Neuronal stem cell (in vitro differentiated cells): ENCODE data around the gene CREB1.

Source experiments
- DNase-seq: peaks from one replicate; pipeline ENCODE4 v3.0.0-alpha.2; 2013; ENCODE audit warnings: low spot score
- H2AFZ ChIP-seq: one replicate; pipeline ENCODE4 v1.6.1; 2013; ENCODE audit warnings: mild to moderate bottlenecking, low read length, inconsistent platforms
- H2AK5ac ChIP-seq: 2 replicates; pipeline ENCODE4 v1.6.1; 2013; ENCODE audit warnings: low read depth, mild to moderate bottlenecking, inconsistent platforms, low read length, moderate library complexity, mixed read lengths
- H2BK120ac ChIP-seq: 2 replicates; pipeline ENCODE4 v1.6.1; 2013; ENCODE audit warnings: low read depth, mild to moderate bottlenecking, inconsistent platforms, low read length, moderate library complexity, mixed read lengths
- H2BK12ac ChIP-seq: one replicate; pipeline ENCODE4 v1.6.1; 2013; ENCODE audit warnings: low read length, inconsistent platforms
- H2BK15ac ChIP-seq: 2 replicates; pipeline ENCODE4 v1.6.1; 2013; ENCODE audit warnings: mild to moderate bottlenecking, low read length, inconsistent platforms, mixed read lengths
- H2BK5ac ChIP-seq: one replicate; pipeline ENCODE4 v1.6.1; 2013; ENCODE audit warnings: inconsistent platforms, mild to moderate bottlenecking, low read length, moderate library complexity
- H3K14ac ChIP-seq: one replicate; pipeline ENCODE4 v1.6.1; 2013; ENCODE audit warnings: low read length, inconsistent platforms
- H3K18ac ChIP-seq: 2 replicates; pipeline ENCODE4 v1.6.1; 2013; ENCODE audit warnings: low read length, inconsistent platforms
- H3K23ac ChIP-seq: 2 replicates; pipeline ENCODE4 v1.6.1; 2013; ENCODE audit warnings: low read depth, mild to moderate bottlenecking, mixed read lengths, low read length, inconsistent platforms; ENCODE audit not compliant: poor library complexity
- H3K27ac ChIP-seq: replicated peaks from 3 replicates; pipeline ENCODE4 v1.5.1; 2013; ENCODE audit warnings: low read length, inconsistent platforms
- H3K27me3 ChIP-seq, 3 experiments: 2 replicates each; pipeline ENCODE4 v1.6.1; 2013; ENCODE audit warnings: low read length in 3 of 3, mild to moderate bottlenecking in 2 of 3, inconsistent platforms in 1 of 3, low read depth in 1 of 3, mixed read lengths in 1 of 3, moderate library complexity in 1 of 3; ENCODE audit not compliant: control insufficient read depth in 3 of 3, insufficient read depth in 3 of 3
- H3K36me3 ChIP-seq, 2 donors: replicated peaks in 1 of 2; 2 replicates each; pipeline ENCODE4 v1.6.1; 2013; ENCODE audit warnings: low read length in 2 of 2; ENCODE audit not compliant: control insufficient read depth in 2 of 2, insufficient read depth in 2 of 2
- H3K4ac ChIP-seq: 2 replicates; pipeline ENCODE4 v1.6.1; 2013; ENCODE audit warnings: inconsistent platforms, mild to moderate bottlenecking, low read length, moderate library complexity
- H3K4me1 ChIP-seq, 2 donors: 1 replicate in 1 of 2; 2 replicates in 1 of 2; pipeline ENCODE4 v1.6.1; 2013; ENCODE audit warnings: low read length in 2 of 2, low read depth in 1 of 2; ENCODE audit not compliant: control insufficient read depth in 2 of 2, insufficient read depth in 1 of 2
- H3K4me2 ChIP-seq: one replicate; pipeline ENCODE4 v1.6.1; 2013; ENCODE audit warnings: mild to moderate bottlenecking, low read length, inconsistent platforms; ENCODE audit not compliant: insufficient read depth, poor library complexity, severe bottlenecking
- H3K4me3 ChIP-seq, 2 donors: 2 replicates each; pipeline ENCODE4 v1.5.1; 2013; ENCODE audit warnings: low read length in 2 of 2, mild to moderate bottlenecking in 2 of 2, inconsistent platforms in 1 of 2, moderate library complexity in 1 of 2
- H3K79me1 ChIP-seq: one replicate; pipeline ENCODE4 v1.6.1; 2013; ENCODE audit warnings: low read depth, mild to moderate bottlenecking, inconsistent platforms, low read length, moderate library complexity
- H3K9ac ChIP-seq: one replicate; pipeline ENCODE4 v1.6.1; 2013; ENCODE audit warnings: mild to moderate bottlenecking, low read depth, low read length, inconsistent platforms; ENCODE audit not compliant: poor library complexity
- H3K9me3 ChIP-seq, 2 donors: replicated peaks in 1 of 2; 2 replicates each; pipeline versions ENCODE3 to v1.6.1; 2013; ENCODE audit warnings: low read length in 2 of 2, mild to moderate bottlenecking in 2 of 2, inconsistent platforms in 1 of 2, low read depth in 1 of 2, mixed read lengths in 1 of 2, moderate library complexity in 1 of 2; ENCODE audit not compliant: control insufficient read depth in 2 of 2, insufficient read depth in 1 of 2
- H4K8ac ChIP-seq: one replicate; pipeline ENCODE4 v1.6.1; 2013; ENCODE audit warnings: low read depth, mild to moderate bottlenecking, inconsistent platforms, low read length, moderate library complexity
- H4K91ac ChIP-seq: one replicate; pipeline ENCODE4 v1.6.1; 2013; ENCODE audit warnings: low read length, low read depth, mild to moderate bottlenecking, inconsistent platforms; ENCODE audit not compliant: poor library complexity
- WGBS, 2 donors: extraction: QIAGEN DNeasy Blood & Tissue Kit; methylation state at CpG; one replicate each; pipeline ENCODE4 v1.1.7; 2013; ENCODE audit warnings: missing lambda C conversion rate in 2 of 2, mixed read lengths in 1 of 2; ENCODE audit not compliant: insufficient read length in 2 of 2, insufficient replicate concordance in 1 of 2; ENCODE audit errors: extremely low coverage in 2 of 2; 5-methylcytosine and 5-hydroxymethylcytosine counted together

The CREB1 gene

GRCh38 chr2:207614824-207615223, 85.1 kb downstream of the CREB1 start:
- no peaks in the 10 kb centered on the region for H3K27me3 ChIP-seq
- no peak overlapping the region for H2BK12ac ChIP-seq
- H2BK120ac ChIP-seq: no peak overlapping the region
- no peak overlapping the region for H3K18ac ChIP-seq
- no peak overlapping the region for H3K23ac ChIP-seq
- H4K91ac ChIP-seq: no peak overlapping the region
- H3K9ac ChIP-seq: no peak overlapping the region
- no peak overlapping the region for H3K14ac ChIP-seq
- peaks cover 22 to 70% of the 10 kb centered on the region in 2 donors for H3K36me3 ChIP-seq
- no peak overlapping the region for H3K4me3 ChIP-seq
- no peak overlapping the region for H2AFZ ChIP-seq
- H3K9me3 ChIP-seq: no peaks in the 10 kb centered on the region
- H2AK5ac ChIP-seq: no peak overlapping the region
- no peak overlapping the region for H3K27ac ChIP-seq
- no CpG with 5 or more reads among the region's 2 CpGs for WGBS, 2 donors
- no peak overlapping the region for H2BK5ac ChIP-seq
- H3K4ac ChIP-seq: no peak overlapping the region
- peaks cover 0 to 2% of the 10 kb centered on the region in 2 donors for H3K4me1 ChIP-seq
- no peak overlapping the region for H4K8ac ChIP-seq
- no peak overlapping the region for H2BK15ac ChIP-seq
- H3K79me1 ChIP-seq: no peaks in the 10 kb centered on the region
- no peak for DNase-seq
- no peak overlapping the region for H3K4me2 ChIP-seq

DNA sequence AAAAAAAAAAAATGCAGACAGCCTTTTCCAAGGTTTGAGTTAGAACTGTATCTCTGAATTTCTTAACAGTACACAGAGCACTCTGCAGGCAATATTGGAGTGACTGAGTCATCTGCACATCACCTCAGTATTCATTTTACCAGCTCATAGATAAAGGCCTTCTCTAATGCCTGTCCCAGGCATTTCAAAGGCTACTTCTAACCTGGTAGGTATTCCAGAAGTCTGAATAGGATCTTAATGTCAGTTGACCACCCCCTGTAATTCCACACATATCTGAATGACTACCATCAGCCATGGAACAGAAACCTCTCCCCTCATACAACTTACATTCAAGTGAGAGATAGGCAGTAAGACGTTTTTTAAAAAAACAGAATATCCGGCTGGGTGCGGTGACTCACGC, 86.4 kb downstream of the CREB1 start:
- Histone ChIP-seq H2AK5ac (no peak overlapping the region), H2BK120ac (no peak overlapping the region), H3K14ac (no peak overlapping the region), H2BK12ac (no peak overlapping the region), H3K23ac (no peak overlapping the region), H2AFZ (no peak overlapping the region), H3K9me3 (no peaks in the 10 kb centered on the region), H3K27me3 (no peaks in the 10 kb centered on the region), H3K4ac (no peak overlapping the region), H3K4me1 (peaks cover 0 to 2% of the 10 kb centered on the region in 2 donors), H3K9ac (no peak overlapping the region), H3K27ac (no peak overlapping the region), H3K36me3 (peaks cover 27 to 82% of the 10 kb centered on the region in 2 donors), H3K4me2 (no peak overlapping the region), H3K4me3 (no peak overlapping the region), H4K8ac (no peak overlapping the region), H3K79me1 (no peaks in the 10 kb centered on the region), H2BK5ac (no peak overlapping the region), H3K18ac (no peak overlapping the region), H2BK15ac (no peak overlapping the region), H4K91ac (no peak overlapping the region)
- DNase-seq: no peak
- no CpG with 5 or more reads among the region's 4 CpGs for WGBS, 2 donors

DNA sequence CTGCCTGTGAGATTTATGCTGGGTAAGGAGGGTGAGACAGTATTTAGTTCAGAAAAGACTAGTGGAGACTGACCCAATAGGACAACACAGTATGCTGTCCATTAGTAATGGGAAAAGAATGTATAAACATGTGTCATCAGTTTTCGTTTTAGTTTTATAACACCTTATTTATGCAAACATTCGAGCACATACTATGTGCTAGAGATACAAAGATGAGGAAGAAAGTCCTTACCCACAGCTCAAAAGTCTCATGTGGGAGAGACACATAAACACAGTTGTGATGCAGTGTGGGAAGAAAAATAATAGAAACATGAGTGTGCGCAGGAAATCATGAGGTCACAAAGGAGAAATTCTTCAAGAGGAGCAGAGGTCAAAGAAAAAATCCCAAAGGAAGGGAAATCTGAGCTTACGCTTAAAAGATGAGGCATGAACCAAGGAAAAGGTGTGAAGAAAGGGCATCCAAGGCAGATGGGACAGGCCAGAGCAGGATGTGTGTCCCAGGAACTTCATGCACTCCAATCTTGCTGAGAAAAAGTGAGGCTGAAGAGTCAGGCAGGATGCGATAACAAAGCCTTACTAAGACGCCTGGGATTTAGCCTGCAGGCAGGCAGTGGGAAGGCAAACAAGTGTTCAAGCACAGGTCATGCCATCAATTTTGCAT, 87.4 kb downstream of the CREB1 start:
- H3K23ac ChIP-seq: no peak overlapping the region
- DNase-seq: no peak
- no peak overlapping the region for H3K18ac ChIP-seq
- H2BK12ac ChIP-seq: no peak overlapping the region
- H3K4me2 ChIP-seq: no peak overlapping the region
- no peak overlapping the region for H4K91ac ChIP-seq
- H3K4me3 ChIP-seq: no peak overlapping the region
- H3K4me1 ChIP-seq: peaks cover 0 to 2% of the 10 kb centered on the region in 2 donors
- H2BK5ac ChIP-seq: no peak overlapping the region
- no peak overlapping the region for H4K8ac ChIP-seq
- no peak overlapping the region for H2BK120ac ChIP-seq
- peaks cover 0 to 2% (median 0%) of the 10 kb centered on the region in 3 experiments for H3K27me3 ChIP-seq
- H3K27ac ChIP-seq: no peak overlapping the region
- no CpG with 5 or more reads among the region's 6 CpGs for WGBS, 2 donors
- no peak overlapping the region for H2BK15ac ChIP-seq
- H2AK5ac ChIP-seq: no peak overlapping the region
- H3K79me1 ChIP-seq: no peaks in the 10 kb centered on the region
- no peaks in the 10 kb centered on the region for H3K9me3 ChIP-seq
- peaks cover 32 to 92% of the 10 kb centered on the region in 2 donors for H3K36me3 ChIP-seq
- no peak overlapping the region for H3K9ac ChIP-seq
- no peak overlapping the region for H3K4ac ChIP-seq
- no peak overlapping the region for H3K14ac ChIP-seq
- no peak overlapping the region for H2AFZ ChIP-seq

DNA sequence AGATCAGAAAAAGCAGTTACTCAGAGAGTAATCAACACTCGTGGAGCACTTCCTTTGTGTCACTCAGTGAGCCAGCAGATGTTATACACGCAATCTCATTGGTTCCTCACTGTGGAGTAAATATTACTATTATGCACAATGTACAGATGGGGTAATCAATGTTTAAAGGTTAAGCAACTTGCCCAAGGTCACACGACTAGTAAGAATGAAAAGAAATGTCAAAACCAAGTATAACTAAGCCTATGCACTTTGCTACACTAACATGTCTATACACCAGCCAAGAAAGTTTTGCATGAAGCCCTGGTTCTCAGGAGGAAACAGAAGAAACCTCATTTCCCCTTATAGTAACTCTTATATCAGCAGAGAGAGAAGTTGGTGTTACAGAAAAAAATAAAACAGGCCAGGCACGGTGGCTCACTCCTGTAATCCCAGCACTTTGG, 90.0 kb downstream of the CREB1 start:
- H4K8ac ChIP-seq: no peak overlapping the region
- no peak overlapping the region for H2BK120ac ChIP-seq
- H3K4me2 ChIP-seq: no peak overlapping the region
- no peak overlapping the region for H3K27ac ChIP-seq
- H2BK12ac ChIP-seq: no peak overlapping the region
- H3K27me3 ChIP-seq: peaks cover 0 to 2% (median 0%) of the 10 kb centered on the region in 3 experiments
- H4K91ac ChIP-seq: no peak overlapping the region
- no peak overlapping the region for H3K9ac ChIP-seq
- no CpG with 5 or more reads among the region's 4 CpGs for WGBS, 2 donors
- H3K4me3 ChIP-seq: no peak overlapping the region
- H3K14ac ChIP-seq: no peak overlapping the region
- no peak overlapping the region for H2BK5ac ChIP-seq
- no peak overlapping the region for H2AK5ac ChIP-seq
- no peaks in the 10 kb centered on the region for H3K9me3 ChIP-seq
- no peak overlapping the region for H3K18ac ChIP-seq
- H2BK15ac ChIP-seq: no peak overlapping the region
- no peak overlapping the region for H2AFZ ChIP-seq
- DNase-seq: no peak
- peaks cover 0 to 2% of the 10 kb centered on the region in 2 donors for H3K4me1 ChIP-seq
- H3K23ac ChIP-seq: no peak overlapping the region
- H3K4ac ChIP-seq: no peak overlapping the region
- no peaks in the 10 kb centered on the region for H3K79me1 ChIP-seq
- H3K36me3 ChIP-seq: peaks cover 31 to 82% of the 10 kb centered on the region in 2 donors
